Vagina (tissue), 2 donors: ENCODE data around the gene GNAQ.

Source experiments
- POLR2A ChIP-seq, 2 donors: fragments of 450-650 bp; IDR thresholded peaks; one replicate each; pipeline ENCODE4 v1.6.1; 2017; ENCODE audit warnings: antibody characterized with exemption in 2 of 2, mild to moderate bottlenecking in 2 of 2, moderate library complexity in 2 of 2
- POLR2AphosphoS5 ChIP-seq, 2 donors: sonication (generic); formaldehyde crosslinking; IDR thresholded peaks; one replicate each; pipeline ENCODE4 v1.9.0; 2017; ENCODE audit warnings: antibody characterized with exemption in 2 of 2, mild to moderate bottlenecking in 2 of 2, low read depth in 1 of 2; ENCODE audit not compliant: insufficient read depth in 1 of 2
- TF ChIP-seq, protein P1 (sequence below), 3 experiments: fragments of 450-650 bp in 2 of 3; fragments of 200-600 bp in 1 of 3; sonication (generic) in 1 of 3; IDR thresholded peaks; one replicate each; pipeline ENCODE4 v1.5.1; 2017 to 2019; ENCODE audit warnings: antibody characterized with exemption in 3 of 3, mild to moderate bottlenecking in 2 of 3, moderate library complexity in 2 of 3

DNA sequence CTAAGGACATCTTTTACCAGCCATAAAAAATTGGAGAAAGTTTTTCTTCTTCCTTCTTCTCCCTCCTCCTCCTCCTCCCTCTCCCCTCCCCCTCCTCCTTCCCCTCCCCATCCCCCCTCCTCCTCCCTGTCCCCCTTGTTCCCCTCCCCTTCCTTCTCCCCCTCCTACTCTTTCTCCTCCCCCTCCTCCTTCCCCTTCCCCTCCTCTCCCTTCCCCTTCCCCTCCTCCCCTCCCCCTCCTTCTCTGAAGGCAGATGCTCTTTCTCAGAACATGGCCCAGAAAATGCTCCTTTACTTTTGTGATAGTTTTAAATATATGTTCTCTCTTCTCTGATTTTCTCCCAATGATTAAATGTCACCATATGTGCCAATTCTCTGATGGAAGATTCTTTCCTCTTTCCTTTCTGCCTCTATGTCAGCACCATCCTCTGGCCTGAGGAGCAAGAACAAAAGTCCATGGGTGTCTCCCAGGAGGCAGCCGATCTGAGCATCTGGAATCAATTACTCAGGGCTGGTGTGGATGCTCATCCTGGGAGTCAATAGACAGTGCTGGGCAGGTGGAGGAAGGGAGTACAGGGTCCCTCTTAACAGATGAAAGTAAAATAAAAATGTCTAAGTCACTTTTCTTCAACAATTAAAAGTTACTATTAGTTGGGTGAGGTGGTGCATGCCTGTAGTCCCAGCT, 320.5 kb downstream of the GNAQ start:
- TF ChIP-seq, protein P1, sequence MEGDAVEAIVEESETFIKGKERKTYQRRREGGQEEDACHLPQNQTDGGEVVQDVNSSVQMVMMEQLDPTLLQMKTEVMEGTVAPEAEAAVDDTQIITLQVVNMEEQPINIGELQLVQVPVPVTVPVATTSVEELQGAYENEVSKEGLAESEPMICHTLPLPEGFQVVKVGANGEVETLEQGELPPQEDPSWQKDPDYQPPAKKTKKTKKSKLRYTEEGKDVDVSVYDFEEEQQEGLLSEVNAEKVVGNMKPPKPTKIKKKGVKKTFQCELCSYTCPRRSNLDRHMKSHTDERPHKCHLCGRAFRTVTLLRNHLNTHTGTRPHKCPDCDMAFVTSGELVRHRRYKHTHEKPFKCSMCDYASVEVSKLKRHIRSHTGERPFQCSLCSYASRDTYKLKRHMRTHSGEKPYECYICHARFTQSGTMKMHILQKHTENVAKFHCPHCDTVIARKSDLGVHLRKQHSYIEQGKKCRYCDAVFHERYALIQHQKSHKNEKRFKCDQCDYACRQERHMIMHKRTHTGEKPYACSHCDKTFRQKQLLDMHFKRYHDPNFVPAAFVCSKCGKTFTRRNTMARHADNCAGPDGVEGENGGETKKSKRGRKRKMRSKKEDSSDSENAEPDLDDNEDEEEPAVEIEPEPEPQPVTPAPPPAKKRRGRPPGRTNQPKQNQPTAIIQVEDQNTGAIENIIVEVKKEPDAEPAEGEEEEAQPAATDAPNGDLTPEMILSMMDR (IDR thresholded peaks at IDR 0.05): no peak
- TF ChIP-seq POLR2A (IDR thresholded peaks at IDR 0.05): no peak
- TF ChIP-seq POLR2AphosphoS5 (IDR thresholded peaks at IDR 0.05; ENCODE audit: insufficient read depth in 1 of 2, low read depth in 1 of 2): no peak
